Right ventricle myocardium inferior (tissue), 1 donor: ENCODE data around the gene ZNRF3. TPM values are rescaled to one million over a fixed set of nuclear protein-coding genes. Genes with fewer than 3 reads are reported as not detected.

ENCODE experiments used
- ATAC-seq: fragments of 200-7000 bp; cut with Tn5 transposase; one replicate; pipeline ENCODE4 v1.9.1; 2020; ENCODE audit warnings: mild to moderate bottlenecking, moderate library complexity
- DNase-seq: peaks from one replicate; pipeline ENCODE4 v3.0.0; 2021; ENCODE audit errors: missing footprints
- intact Hi-C: fragments of 100-400 bp; cut with DNase I; formaldehyde crosslinking; loops from one replicate; pipeline ENCODE4 v1.11.0; 2022
- total RNA-seq: library from RNA; stranded (reverse); fragmentation: NEBNext Ultra II Directional; extraction: Animal tissue kit (Norgen Biotek cat#: 25700); gene quantifications from one replicate; pipeline ENCODE4 v1.2.1, GENCODE V29; 2021
- donor health status: DM: no; HTN: yes; CAD: no; lungs with severe emphysema.

The ZNRF3 gene
- total RNA-seq, 1 donor from 2014 or later = 5.4 TPM

GRCh38 chr22:28967969-28968368, 84.6 kb downstream of the ZNRF3 start:
- ATAC-seq (no peak), DNase-seq (no peak)
- intact Hi-C loops = no loop called here

- ATAC-seq = no peak
- DNase-seq = no peak
- intact Hi-C loops = no loop called here
Measured at GRCh38 chr22:28969401-28970168, 86.2 kb downstream of the ZNRF3 start.

GRCh38 chr22:28973352-28973751, 90.0 kb downstream of the ZNRF3 start:
- ATAC-seq = no peak
- no peak for DNase-seq
- intact Hi-C loops = no loop called here

DNA sequence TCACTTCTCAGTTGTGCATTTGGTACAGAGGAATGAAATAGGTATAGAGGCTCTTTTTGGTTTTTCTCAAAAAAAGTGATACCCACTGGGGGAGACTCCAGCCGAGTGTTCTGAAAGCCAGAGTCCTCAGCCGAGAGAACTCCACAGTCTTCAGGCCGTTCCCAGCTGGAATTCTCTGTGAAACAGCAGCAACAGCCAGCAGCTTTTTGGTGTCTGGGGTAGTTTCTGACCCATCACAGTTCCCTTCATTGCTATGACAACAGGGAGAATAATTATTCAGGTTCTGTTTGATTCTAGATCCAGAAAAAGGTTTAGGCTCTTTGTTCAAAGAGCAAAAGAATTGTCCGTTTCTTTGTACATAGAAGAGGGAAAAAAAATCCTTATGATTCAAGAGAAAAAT, 93.7 kb downstream of the ZNRF3 start:
- DNase-seq = no peak
- intact Hi-C loops = no loop called here
- ATAC-seq = peak; percentile 55

GRCh38 chr22:28977481-28977971, 94.2 kb downstream of the ZNRF3 start:
- DNase-seq (no peak), ATAC-seq (peak; percentile 51)
- intact Hi-C loops = no loop called here

DNA sequence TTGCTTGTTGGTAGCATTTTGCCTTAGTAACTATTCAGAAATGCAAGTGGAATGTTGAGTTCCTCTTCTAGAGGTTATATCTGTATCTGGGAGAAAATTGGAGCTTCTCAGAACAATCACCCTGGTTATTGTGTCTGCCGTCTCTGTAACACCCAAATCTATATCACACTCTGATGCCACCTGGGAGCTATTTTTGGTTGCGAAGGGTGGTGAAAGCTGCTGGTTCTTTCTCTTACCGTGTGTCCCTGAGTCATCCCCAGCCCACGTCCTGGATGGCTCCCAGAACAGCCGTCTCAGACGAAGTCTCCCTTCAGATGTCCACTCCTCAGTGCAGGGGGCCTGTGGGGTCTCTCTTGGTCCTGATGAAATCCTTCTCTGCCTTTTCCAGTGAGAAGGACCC, 94.8 kb downstream of the ZNRF3 start:
- ATAC-seq = peak; percentile 51
- DNase-seq = no peak
- intact Hi-C loops = no loop called here

GRCh38 chr22:28978863-28979796, 95.8 kb downstream of the ZNRF3 start:
- intact Hi-C loops = no loop called here
- no peak for ATAC-seq
- DNase-seq = no peak

- no peak for ATAC-seq
- intact Hi-C loops = no loop called here
- no peak for DNase-seq
Measured at GRCh38 chr22:28980326-28980725, 97.0 kb downstream of the ZNRF3 start.

DNA sequence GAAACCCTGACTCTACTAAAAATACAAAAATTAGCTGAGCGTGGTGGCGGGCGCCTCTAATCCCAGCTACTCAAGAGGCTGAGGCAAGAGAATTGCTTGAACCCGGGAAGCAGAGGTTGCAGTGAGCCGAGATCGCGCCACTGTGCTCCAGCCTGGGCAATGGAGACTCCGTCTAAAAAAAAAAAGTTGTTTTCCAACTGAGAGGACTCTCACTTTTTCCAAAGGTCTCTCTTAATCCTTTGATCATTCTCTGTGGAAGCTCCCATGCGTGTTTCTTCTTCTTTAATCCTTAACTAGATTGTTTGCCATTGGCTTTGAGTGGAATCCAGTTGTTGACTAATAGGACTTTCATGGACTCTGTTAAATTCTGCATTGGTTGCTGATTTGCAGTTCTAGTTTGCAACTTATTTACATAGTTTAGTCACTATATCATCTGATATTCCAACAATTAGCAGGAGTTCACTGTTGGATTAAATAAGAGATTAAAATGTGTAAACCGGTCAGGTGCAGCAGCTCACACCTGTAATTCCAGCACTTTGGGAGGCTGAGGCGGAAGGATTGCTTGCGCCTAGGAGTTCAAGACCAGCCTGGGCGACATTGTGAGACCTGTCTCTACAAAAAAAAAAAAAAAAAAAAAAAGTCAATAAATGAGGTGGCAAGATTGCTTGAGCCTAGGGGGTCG, 98.6 kb downstream of the ZNRF3 start:
- ATAC-seq (no peak), DNase-seq (no peak)
- intact Hi-C loops = no loop called here

GRCh38 chr22:28983190-28983589, 99.8 kb downstream of the ZNRF3 start:
- ATAC-seq (no peak), DNase-seq (no peak)
- intact Hi-C loops = no loop called here

GRCh38 chr22:28983788-28984441, 100.5 kb downstream of the ZNRF3 start:
- ATAC-seq = peak; percentile 50
- intact Hi-C loops = no loop called here
- DNase-seq = no peak

DNA sequence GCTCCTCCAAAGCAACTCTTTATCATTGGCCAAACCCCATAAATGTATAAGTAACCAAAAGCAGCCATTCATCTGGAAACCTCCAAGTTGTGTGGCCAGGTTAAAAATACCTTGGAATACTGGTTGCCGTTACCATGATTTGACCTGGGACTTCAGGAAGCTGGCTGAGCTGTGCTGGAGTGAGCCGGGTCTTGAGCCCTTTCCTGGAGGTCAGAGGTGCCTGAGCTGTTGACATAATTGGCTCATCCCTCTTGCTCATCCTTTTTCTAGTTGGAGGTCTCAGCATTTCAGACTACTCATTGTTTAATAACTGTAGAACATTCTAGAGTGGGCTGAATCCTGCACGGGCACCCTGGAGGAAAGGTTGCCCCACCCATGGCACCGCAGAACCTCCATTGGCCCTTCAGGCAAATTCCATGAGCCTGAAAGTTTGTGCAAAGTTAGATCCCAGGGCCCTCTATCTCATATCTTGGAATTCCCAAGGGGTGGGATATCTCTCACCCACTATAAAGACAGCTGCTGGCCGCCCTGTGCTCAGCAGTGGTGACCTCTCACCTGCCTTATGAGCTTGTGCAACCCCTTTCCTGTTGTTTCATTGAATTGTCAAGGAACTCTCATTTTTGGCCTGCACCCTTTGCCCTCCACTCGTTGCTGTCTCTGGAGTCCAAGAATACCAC, 101.2 kb downstream of the ZNRF3 start:
- DNase-seq = no peak
- intact Hi-C loops = no loop called here
- ATAC-seq = no peak

DNA sequence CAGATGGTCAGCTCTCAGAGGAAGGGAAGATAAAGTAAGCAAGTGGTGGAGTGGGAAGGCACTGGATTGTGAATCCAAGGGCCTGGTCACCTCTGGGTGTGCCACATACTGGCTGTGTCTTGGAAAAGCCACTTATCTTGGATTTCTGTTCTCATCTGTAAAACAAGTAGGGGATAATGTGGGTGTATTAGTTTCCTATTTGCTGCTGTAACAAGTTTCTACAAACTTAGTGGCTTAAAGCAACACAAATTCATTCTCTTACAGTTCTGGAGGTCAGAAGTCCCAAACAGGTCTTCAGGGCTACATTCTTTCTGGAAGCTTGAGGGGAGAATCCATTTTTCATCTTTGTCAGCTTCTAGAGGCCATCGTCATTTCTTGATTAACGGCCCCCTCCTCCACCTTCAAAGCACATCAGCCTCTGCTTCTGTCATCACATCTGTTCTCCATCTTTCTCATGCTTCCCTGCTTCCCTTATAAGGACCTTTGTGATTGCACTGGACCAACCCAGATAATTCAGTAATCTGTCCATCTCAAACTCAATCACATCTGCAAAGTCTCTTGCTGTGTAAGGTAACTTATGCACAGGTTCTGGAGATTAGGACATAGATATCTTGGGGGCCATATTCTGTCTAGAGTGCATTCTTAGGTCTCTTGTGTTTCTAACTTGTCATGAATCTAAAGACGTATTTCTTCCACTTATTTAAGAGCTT, 102.4 kb downstream of the ZNRF3 start:
- DNase-seq (no peak), ATAC-seq (no peak)
- intact Hi-C loops = no loop called here

DNA sequence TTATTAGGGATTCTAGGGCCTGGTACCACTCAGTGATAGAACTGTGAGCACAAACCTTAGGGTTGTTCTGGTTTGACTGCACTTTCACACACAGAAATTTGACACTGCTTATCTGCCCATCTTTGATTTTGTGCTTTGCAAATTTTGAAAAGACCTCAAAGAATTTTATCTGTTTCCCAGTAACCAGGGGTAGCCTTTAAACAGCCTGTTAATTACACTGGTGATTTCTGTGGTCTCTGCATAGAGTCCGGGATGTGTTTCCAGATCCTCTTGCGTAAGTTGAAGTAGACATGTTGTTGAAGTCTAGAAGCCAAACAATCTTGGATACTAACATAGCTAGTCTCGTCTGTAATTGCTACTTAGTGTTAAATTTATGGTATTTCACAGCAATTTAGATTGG, 103.0 kb downstream of the ZNRF3 start:
- ATAC-seq (no peak), DNase-seq (no peak)
- intact Hi-C loops = no loop called here

DNA sequence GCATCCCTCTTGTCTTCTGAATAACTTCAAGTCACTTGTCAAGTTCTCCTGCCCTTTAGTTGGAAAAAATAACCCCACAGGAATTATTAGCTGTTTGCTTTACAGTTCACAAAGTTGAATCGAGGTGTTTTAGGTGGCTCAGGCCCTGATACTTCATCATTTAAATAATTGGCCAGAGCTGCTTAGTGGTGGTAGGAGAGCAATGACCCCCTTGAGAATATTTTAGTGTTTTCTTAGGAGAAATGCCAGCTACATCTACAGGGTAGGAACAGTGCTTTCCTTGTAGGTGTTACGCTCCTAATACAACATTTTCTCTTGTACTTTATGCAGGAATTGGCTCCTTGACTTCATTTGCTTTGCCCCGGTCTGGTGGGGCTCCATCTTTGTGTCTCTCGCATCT, 105.1 kb downstream of the ZNRF3 start:
- ATAC-seq (no peak), DNase-seq (no peak)
- intact Hi-C loops = no loop called here

DNA sequence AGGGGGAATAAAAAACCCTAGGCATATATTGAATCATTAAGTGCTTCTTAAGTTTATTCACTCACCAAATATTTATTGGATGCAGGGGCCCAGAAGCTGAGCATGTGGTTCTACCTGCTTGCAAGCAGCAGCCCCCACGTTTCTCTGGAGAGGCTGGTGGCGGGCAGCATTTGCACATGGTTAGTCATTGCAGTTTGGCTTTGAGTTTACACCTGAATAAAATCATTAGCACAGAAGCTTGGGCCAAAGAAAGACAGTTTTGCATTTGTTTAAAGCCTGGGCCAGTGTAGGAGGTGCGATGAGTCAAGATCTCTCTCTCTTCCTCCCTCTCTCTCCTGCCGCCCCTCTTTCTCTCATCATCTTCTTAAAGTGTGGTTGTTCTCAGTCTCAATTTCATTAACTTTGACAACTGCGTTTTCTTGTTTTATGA, 105.7 kb downstream of the ZNRF3 start:
- ATAC-seq (no peak), DNase-seq (no peak)
- intact Hi-C loops = no loop called here

- intact Hi-C loops = no loop called here
- DNase-seq (no peak), ATAC-seq (no peak)
Measured at GRCh38 chr22:28989484-28989883, 106.1 kb downstream of the ZNRF3 start.

- intact Hi-C loops = no loop called here
- no peak for ATAC-seq
- DNase-seq = no peak
Measured at GRCh38 chr22:28989912-28990311, 106.5 kb downstream of the ZNRF3 start.
